C4-2B (cell line): ENCODE data around the gene SHD.
"Not testable (repeated sequence)": the region's sequence is repeated elsewhere in the genome, so short reads cannot be mapped to it uniquely, and the experiment has no call there.

ENCODE experiments used
- ZFX ChIP-seq: fragments of 450-650 bp; IDR thresholded peaks from 2 replicates; pipeline ENCODE4 v1.6.1; 2017
- TF ChIP-seq, protein P1 (sequence below): fragments of 450-650 bp; conservative IDR thresholded peaks from 2 replicates; pipeline ENCODE4 v1.5.1; 2017; ENCODE audit warnings: mild to moderate bottlenecking

- TF ChIP-seq, protein P1, sequence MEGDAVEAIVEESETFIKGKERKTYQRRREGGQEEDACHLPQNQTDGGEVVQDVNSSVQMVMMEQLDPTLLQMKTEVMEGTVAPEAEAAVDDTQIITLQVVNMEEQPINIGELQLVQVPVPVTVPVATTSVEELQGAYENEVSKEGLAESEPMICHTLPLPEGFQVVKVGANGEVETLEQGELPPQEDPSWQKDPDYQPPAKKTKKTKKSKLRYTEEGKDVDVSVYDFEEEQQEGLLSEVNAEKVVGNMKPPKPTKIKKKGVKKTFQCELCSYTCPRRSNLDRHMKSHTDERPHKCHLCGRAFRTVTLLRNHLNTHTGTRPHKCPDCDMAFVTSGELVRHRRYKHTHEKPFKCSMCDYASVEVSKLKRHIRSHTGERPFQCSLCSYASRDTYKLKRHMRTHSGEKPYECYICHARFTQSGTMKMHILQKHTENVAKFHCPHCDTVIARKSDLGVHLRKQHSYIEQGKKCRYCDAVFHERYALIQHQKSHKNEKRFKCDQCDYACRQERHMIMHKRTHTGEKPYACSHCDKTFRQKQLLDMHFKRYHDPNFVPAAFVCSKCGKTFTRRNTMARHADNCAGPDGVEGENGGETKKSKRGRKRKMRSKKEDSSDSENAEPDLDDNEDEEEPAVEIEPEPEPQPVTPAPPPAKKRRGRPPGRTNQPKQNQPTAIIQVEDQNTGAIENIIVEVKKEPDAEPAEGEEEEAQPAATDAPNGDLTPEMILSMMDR = not testable (repeated sequence)
- TF ChIP-seq ZFX = not testable (repeated sequence)
These were observed 4.8 kb upstream of the SHD start for GRCh38 chr19:4274321-4274686.
